Measurements from ENCODE around the gene HAND2.

The HAND2 gene

DNA sequence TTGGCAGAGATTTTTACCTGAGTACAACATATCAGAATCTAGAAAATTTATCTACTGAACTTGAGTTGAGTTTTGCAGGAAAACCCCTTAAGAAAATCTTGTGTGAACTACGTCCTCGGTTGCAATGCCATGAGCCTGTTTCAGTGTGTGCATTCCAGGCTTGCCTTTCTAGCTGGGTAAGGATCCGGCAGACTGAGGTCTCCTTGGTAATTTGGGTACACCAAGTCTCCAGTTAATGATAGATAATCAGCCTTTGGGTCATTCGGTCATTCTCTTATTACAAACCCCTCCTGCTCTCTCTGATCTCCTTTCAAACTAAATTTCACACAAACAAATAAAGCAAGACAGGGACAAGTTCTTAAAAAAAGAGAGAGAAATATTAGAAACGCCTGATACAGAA, 5.9 kb upstream of the HAND2 start:
- DNase-seq (ENCODE audit: low read depth in 2 of 2): no peak

DNA sequence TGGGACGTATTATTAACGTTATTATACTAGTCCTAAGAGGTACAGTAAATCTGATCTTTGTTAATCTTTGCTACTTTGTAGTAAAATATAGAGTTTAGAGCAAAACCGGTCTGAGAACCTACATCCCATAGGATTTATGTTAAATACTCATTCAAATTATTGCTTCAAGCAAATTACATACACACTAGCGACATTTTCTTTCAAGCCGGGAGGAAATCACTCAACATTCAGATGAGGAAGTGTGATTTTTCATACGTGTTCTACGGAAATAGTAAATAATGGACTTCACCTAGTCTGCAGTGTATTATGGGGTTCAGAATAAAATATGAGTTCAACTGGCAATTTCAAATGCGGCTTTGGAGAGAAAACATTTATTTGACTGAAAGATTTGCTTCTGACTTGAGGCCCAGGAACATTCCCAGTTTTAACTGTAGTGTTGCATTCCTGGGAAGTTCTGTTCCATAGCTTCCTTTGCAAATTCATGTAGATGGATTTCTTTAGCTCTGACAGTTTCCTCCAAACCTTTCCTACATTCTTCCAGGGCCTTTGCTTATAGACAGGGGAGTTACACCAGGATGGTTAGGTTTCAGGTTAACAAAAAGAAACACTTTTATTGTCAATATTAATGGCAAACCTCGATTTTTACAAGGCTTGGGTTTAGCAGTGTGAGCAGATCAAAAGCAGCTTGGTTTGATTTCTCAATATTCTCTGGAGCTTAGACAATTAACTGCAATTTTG, 5.3 kb upstream of the HAND2 start:
- DNase-seq (ENCODE audit: low read depth in 2 of 2): no peak

DNA sequence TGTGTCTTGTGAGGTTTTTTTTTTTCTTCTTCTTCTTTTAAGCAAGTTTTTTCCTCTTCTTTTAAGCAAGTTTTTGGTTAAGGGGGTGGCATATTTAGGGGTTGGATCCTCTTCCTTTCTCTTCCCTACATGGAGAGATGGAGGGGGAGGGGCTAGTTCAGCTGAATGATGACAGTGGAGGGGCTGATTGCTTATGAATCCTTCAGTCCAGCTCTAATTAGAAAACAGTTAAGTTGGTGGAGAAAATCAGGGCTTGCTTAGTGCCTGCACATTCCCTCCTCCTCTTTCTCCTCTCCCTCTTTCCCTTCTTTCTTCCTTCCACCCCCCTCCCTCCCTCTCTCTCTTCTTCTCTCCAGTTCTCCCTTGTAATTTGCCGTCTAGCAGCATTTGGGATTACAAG, 4.4 kb upstream of the HAND2 start:
- no peak for DNase-seq (ENCODE audit: low read depth in 2 of 2)

DNA sequence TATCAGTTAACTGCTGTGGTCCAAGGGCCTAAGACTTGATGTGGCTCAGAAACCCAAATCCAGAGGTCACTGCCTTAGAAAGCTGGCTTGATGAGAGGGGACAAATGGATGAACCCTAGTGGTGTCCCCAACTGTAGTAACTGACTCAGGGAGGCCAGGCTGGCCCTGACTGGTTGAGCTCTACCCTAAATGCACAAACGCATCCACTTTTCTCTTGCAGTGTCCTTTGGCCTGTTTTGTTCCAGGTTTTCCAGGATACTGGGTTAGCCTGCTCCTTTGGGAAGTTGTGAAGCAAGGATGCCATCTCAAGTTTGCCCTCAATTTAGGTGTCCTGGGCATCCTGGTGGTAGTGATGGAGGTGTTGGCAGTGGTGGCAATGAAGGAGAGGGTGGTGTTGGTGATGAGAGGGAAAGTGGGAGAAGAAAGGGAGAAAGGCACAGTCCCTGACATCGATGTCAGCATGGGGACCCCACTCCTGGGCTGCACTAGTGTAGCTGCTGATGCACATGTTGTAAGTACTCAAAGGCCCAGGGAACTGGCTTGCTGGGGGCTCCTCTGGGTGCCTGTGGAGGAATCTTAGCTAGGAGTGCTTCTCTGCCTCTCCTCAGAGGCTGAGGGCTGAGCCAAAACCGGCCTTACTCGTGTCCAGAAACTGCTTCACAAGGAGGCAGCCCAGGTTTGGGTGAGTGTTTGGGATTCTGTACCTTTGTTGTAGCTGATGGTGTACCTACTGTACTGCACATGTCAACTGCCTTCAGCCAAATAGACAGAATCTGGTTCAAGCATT, 2.9 kb upstream of the HAND2 start:
- DNase-seq (ENCODE audit: low read depth in 2 of 2): no peak

DNA sequence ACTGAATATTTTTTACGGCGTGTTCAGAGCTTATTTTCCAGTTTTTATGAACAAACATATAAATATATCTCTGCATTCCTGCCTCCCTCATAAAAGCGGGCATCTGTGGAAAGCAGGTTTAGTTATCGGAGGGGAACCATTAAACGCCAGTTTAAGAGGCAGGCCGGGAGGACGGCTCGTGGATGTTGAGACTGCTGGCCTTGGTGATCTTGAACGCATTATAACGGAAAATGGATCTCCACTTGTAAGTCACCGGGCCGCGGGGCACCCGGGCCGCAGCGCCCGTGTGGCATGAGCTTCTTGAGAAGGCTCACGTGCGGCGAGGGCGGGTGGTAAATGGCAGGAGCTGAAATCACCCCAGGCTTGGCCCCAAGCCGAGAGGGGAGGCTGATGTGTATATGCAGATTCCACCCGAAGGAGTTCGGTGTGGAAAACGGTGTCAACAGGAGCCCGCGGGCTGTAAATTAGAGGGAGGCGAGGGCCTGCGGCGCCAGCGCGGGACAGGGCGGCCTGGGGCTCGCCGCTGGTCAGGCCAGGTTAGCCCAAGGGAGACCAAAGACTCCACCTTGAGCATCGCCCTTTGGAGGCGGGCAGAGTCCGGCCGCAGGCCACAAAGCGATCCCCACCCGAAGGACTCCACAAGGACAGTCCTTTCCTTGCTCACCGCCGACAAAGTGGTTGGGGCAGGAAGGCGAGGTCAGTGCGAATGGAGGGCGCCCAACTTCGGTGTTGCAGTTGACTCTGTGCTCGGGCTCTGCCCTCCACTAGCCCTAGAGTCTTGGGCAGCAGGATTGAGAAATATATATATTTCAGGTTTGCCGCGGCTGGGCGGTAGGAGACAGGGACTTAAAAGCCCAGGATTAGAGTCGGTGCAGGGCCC, 1.3 kb upstream of the HAND2 start:
- no peak for DNase-seq (ENCODE audit: low read depth in 2 of 2)

DNA sequence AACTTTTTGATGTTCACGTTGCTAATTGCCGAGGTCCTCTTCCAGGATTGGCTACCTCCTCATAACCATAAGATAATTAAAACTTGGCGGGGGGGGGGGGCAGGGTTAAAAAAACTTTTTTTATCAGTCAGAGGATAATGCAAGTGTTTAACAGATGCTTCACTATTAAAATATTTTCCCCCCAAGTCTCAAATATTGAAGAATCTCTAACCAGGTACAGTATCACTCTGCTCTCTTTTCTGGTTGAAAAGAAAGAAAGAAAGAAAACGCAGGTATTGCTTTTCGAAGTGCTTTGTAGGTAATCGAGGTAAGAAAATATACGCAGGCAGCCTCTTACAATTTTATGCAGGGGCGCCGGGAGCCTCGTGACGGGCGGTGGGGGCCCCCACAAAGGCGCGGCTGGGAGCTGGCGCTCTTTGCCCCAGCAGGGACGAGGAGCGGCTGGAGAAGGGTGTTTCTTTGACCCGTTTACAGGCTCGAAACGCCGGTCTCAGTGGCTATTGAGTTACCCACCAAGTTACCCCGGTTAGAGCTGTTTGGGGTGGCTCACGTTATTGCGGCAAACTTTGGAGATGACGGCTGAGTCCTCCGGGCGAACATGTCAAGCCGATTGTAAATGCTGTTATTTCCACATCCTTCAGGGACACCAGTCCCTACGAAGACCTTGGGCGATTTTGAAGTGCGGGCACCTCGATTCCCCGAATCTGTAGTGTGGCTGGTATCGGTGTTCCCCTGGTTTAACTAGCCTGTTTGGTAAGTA, 477 bp upstream of the HAND2 start:
- no peak for DNase-seq (ENCODE audit: low read depth in 2 of 2)

DNA sequence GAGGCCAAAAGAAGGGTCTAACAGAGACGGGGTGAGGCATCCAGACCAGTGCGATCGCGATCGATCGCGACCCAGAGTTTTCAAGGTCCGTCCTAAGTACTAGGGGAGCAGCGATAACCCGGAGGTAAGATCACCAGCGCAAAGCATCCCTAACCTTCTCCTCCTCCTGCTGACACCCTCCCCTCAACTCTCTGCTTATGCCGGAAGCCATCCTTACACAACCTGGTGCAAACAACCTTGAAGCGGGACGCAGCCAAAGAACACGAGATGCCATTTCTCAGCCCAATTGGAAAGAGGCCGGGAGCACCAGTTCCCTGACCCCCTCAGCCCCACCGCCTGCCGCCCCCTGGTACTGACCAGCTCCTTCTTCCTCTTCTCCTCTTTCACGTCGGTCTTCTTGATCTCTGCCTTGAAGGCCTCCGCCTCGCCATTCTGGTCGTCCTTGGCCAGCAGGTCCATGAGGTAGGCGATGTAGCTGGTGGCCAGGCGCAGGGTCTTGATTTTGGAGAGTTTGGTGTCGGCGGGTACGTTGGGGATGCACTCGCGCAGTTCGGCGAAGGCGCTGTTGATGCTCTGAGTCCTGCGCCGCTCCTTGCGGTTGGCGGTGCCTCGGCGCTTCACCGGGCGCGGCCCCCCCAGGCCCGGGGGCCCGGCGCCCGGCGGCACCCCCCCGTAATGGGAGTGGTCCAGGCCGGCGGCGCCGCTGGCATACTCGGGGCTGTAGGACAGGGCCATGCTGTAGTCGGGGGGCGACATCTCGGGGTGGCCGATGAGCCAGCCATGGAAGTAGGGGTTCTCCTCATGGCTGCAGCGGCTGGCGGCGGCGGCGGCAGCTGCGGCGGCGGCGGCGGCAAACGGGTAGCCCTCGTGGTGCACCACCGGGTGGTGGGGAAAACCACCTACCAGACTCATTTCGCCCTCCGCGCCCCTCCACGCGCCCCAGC, 1.4 kb downstream of the HAND2 start:
- DNase-seq (ENCODE audit: low read depth in 2 of 2): no peak

DNA sequence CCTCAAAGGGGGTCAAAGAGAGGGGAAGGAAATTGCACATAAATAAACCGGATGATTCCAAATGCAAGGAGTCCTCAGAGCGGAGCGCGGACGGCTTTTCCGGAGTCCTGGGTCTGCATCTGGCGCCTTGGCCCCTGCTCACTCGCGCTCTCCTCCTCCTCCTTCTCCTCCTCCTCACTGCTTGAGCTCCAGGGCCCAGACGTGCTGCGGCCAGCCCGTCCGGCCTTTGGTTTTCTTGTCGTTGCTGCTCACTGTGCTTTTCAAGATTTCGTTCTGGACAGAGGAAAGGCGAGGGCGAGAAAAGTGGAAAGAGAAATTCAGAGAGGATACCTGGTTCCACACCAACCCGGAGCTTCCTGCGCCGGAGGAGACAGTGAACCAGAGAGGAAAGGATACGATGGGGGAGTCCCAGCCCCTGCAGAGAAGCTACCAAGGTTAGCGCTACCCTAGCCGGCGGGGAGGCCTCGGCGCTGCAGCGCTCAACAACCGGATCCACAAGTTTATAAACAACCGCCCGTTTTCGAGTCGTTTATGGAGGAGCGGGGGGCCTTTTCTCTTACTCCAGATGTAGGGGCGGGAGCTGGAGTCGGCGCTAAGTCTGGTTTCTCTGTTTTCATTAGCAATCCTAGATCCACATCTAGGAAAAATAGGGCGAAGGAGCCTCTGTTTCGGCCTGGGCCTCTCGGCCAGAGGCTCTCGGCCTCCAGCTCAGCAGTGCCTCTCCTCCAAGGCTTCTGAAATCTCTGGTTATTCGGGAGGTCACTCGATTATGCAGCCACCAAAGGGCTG, 2.7 kb downstream of the HAND2 start:
- no peak for DNase-seq (ENCODE audit: low read depth in 2 of 2)

DNA sequence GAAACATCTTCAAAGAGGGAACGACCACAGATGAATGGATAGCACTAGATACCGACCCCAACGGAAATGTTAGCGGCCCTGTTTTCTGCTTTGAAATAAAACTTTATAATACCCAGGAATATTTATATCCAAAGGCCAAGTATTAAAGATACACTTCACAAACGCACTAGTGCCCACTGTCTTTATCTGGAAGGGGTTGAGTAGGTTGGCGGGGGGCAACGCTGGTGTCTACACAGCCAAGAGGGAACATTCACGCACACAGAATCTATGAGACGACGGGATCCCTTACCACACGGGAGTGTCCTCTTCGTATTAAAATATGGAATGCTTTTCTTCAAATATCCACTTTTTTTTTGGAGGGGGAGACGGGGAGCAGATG, 3.3 kb downstream of the HAND2 start:
- no peak for DNase-seq (ENCODE audit: low read depth in 2 of 2)

DNA sequence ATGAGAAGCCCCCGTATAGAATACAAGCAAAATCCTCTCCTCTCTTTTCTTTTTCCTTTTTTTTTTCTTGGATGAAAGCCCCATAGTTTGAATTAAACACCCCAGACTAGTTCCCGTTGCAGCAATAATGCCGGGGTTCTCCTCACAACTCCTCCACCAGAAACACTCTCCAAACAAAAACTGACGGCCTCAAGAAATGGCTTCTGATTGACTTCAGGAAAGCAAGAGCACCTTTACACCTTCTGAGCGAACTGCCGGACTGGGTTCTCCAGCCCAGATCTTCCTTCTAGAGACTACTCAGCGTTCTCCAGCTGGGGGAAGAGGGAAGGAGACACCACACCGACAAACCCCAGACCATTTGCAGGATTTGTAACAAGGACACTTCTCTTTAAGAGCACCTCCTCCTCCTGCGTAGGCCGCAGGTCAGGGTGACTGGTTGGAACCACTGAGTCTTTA, 4.0 kb downstream of the HAND2 start:
- no peak for DNase-seq (ENCODE audit: low read depth in 2 of 2)

DNA sequence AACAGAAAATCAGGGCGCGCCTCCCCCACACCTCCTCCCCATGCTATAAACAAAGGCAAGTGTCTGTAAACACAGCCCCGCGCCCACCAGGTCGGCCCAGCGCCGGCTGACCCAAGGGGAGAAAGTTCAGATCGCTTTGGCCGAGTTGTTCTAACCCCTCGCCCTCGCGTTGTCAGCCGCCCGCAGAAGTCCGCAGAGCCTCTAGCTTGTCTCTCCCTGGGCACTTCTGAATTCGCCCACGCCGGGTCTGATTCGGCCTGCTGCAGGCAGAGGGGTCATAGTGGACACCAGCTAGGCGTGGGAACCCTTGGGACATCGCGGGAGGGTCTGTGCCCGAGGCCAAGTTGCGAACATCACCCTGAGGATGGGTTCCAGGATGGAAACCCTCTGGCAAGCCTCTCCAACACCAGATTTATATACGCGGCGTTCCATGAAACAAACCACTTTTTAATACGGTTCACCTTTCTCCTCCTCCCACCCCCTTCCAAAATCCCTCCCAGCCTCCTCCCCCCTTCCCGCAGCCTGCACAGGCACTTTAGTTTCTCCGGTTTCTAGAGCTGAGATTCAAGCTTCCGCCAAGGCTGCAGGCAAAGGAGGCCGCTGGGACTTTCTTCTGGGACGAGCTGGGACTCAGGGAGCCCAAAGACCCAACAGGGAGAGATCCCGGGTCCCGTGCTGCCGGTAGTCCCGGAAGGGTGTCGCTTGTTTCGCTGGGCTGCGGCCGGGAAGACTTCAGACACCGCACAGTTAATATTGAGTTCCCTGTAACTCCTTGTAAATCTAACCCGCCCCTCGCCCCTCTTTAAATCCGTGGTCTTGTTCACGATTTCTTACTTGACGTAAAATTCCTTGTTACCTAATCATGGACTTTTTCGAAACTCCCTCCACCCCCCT, 4.7 kb downstream of the HAND2 start:
- no peak for DNase-seq (ENCODE audit: low read depth in 2 of 2)

DNA sequence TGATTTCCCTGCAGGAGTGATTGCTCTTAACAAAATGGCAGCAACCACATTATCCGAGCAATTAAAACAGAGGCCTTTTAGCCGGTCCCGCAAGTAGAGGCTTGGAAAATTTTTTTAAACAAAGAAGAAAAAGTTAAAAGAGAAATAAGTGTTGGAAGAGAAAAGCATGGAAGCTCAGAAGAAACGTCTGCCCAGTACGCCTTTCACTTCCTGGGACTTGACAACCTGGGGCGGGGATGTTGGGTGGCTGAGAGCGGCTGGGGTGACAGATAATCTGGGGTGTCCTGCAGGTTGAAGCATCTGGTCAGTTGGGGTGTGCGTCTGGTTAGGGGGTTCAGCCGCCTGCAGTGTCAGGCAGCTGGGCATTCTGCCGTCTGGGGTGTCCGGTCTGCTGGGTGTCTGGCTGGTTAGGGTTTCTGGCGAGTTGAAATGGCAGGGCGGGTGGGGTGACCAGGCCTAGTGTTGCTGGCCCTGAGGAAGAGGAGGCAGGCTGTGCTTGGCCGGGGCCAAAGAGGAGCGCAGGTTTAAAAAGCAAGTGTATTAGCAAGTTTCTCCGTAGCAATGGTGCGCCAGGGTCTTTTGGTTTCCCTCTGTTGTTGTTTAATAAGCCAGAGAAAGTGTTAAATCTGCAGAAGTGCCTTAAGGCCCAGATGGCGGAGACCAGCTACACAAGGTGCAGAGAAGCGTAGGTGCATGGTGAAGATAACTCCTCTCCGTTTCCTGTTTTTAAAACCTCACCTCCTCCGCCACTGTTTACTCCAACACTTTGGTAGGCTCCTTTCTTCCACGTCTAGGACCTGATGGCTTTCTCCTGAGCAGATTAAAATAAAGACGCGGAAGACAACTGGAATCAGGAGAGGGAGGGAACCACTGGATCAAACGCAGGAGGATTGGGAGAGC, 5.6 kb downstream of the HAND2 start:
- no peak for DNase-seq (ENCODE audit: low read depth in 2 of 2)

DNA sequence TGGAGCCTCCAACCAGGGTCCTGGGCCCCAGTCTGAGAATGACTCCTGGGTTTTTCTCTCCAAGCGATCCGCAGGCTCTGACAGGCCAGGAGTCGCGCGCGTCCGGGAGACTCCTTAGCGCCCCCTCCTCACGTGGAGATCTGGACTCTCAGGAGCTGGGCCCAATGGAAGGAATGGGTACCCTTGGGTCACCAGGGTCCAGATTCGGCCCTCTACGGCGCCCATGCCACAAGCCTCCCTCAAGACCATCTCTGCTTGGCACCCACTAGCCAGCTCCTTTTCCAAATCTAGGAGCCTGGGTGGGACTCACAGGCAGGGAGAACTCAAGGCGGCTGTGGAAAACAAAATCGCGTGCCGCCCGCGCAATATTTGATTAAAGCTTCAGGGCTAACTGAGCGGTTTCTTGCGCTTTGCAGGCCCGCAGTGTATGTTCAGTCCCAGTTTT, 7.1 kb downstream of the HAND2 start:
- no peak for DNase-seq (ENCODE audit: low read depth in 2 of 2)

DNA sequence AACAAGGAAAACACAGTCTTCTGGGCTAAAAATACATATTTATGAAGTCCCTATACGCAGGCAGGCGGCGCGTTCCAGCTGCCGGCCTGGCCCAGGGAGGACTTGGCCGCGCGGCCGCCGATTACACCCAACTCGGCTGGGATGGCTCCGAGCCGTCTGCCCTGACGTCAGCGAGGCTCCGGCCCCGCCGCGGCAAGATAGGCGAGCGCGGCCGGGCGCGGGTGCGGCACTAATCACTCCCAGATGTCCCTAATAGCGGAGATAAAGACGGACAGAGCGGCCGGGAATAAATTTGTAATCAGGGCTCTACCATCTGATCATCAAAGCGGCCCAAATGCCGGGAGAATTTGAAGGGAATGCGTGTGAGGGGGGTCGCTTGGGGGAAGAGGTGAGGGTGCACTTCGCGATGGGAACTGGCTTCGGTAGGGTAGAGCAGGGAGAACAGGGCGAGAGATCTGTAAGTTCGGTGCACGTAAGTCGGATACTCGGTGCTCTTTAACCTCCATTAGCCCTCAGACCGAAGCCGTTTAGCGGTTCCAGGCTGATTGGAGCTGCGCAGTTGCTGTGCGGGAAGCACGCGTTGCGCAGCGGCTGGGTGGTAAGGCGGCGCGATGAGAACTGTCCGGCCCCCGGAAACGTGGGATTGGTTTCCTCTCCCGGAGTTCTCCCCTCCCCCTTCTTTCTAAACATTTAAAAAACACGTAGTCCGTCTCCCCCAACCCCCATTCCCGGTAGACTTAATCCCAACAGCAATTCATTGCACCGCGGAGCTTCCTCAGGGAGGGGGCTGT, 7.7 kb downstream of the HAND2 start:
- DNase-seq (ENCODE audit: low read depth in 2 of 2): no peak

DNA sequence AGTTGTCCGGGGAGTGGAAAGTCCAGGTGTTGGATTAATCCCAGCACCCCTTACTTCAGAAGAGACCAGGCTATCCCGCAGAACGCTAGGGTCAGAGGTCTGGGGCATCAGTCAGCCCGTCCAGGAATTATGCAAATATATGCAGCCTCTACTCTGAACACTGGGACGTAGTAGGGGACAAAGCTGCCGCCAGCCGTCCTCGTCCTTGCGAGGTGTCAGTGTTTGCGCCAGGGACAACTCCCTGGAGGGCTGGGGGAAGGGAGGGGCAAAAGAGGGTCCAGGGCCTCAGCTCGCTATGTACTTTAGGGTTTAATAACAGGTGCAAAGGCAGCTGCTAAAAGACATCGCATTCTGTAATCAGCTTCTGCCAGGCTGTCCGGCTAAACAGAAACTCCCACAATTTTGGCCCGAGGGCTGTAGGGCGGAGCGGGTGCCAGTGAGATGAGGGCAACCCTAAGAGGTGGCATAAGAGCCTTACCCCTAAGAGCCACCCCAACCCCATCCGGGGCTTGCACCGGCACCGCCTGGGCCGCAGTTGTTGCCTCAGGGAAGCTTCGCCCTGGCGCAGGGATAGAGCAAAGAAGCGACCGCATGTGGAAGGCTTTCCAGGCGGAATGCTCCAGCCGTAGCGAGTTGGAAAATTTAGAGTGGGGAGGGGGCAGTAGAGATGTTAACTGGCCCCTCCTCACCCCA, 8.4 kb downstream of the HAND2 start:
- DNase-seq (ENCODE audit: low read depth in 2 of 2): no peak

DNA sequence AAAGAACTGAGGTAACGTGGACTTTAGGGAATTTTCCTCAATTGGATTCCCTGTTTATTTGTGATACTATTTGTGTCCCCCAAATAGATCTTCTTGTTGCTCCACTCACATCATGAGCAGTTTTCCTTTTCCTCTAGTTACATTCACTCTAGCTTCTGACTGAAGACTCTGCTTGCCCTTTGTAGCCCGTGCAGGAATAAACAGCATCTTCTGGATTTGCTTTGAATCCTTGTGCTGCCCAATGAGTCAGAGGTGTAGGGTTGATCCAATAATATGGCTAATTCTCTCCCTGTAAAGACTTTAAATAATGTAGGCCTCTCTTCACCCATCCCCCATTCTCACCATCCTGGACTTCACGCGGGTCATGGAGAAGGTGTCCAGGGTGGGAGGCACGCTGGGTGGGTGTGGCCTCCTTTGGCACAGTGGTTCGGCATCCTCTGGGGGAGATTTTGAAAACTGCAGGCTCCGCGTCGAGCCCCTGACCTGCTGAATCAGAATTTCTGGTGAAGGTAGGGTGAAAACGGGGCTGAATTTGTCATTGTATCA, 9.0 kb downstream of the HAND2 start:
- no peak for DNase-seq (ENCODE audit: low read depth in 2 of 2)
